HG02610 (cell line): ENCODE data around the gene MGLL.
"Not testable (repeated sequence)": the region's sequence is repeated elsewhere in the genome, so short reads cannot be mapped to it uniquely, and the experiment has no call there.

Source experiments
- ATAC-seq: cut with Tn5 transposase; IDR thresholded peaks from one replicate; pipeline ENCODE4 v1.9.1; 2021; ENCODE audit warnings: mild to moderate bottlenecking, moderate library complexity; ENCODE audit not compliant: unreplicated experiment

MGLL gene

DNA sequence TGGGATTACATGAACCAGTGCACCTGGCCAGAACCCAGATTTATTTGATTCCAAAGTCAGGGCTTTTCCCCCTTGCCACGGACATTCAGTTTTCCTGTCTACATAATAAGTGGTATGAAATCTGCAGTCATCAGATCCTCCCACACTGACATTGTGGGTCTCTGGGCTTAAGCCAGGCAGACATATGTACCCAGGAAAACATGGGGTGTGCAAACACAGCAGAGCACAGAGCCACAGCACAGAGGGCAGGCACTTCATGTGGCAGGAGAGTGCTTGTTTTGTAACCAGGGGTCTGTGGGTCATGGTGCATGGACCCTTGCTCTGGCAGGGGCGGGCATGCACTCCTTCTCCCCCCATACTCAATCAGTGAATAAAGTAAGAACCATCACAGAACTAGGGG, 155.6 kb downstream of the MGLL start:
- ATAC-seq = no peak

DNA sequence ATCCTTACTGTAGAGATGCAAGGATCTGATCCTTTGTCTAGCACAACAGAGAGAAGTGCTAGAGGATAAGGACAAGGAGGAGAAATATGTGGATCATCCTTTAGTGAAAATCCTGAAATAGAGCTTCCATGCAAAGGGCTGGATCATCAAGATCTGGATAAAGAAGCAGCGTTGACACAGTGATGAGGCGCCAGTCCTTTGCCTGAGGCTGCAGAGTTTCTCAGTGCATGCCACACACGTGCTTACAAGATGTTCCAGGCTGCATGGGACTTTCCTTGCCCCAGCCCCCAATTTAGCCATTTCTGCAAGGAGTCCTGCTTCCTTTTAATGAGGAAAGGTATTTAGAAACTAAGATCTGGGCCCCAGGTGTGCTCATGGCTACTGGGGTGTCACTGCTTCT, 156.7 kb downstream of the MGLL start:
- no peak for ATAC-seq

DNA sequence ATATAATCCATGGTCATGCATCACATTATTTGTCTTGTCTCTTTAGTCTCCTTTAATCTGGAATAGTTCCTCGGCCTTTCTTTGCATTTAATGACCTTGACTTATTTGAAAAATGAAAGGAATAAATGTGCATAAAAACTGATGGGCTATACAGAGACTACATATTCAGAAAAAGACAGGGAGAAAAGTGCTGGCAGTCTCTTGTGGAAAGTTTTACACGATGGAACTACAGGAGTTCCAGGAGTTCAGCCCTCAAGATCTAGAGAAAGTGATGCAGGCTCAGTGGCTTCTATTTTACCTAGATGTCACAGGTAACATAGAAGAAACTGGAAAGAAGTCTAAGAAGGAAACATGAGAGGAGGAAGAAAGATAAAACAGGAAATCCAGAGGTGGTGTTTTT, 157.2 kb downstream of the MGLL start:
- no peak for ATAC-seq

DNA sequence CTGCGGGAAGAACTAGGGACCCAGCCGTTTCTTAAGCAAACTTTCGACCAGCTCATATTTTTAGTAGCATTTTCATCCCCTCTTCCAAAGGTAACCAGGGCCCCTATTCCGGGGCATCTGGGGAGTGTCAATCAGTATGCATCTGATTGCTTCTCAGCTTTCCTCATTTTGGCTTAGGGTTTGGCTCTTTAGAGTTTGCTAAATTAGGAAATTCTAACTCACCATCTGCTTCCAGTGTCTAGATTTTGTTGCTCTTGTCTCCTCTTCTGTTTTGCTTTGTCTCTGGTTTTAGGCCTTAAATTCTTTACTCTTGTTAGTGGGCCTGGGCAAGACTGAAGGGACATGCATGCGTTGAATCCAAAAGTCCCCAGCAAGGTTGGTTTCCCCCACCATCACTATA, 159.2 kb downstream of the MGLL start:
- ATAC-seq = no peak

DNA sequence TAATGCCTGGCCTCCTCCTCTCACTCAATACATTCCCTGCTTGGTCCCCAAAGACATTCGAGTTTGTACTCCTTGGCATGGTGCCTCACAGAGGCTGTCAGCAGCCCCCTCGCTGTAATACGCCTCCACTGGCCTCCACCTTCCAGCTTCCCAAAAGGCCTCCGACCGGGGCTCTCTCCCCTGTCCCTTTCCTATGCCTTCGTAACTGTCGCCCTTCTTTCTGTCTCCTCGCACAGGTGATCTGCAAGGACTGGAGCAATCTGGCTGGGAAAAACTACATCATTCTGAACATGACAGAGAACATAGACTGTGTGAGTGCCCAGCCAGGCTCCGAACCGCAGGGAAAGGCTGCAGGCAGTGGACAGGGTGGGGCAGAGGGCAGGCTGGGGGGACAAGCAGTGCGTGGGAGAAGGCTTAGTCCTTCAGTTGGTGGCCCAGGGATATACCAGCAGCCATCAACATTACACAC, 160.3 kb downstream of the MGLL start:
- ATAC-seq = no peak

DNA sequence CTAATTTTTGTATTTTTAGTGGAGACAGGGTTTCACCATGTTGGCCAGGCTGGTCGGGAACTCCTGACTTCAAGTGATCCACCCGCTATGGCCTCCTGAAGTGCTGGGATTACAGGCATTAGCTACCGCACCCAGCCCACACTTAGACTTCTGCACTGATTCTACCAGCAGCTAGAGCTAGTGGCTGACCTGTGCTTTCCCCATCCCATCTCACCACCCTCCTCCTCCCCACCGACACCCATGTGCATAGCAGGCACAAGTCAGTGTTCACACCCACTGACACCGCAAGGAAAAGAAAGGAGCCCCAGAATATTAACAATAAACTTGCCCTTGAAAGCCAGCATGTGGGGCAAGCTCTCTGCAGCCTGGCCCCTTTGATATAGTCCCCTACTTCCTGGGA, 160.7 kb downstream of the MGLL start:
- ATAC-seq = no peak

DNA sequence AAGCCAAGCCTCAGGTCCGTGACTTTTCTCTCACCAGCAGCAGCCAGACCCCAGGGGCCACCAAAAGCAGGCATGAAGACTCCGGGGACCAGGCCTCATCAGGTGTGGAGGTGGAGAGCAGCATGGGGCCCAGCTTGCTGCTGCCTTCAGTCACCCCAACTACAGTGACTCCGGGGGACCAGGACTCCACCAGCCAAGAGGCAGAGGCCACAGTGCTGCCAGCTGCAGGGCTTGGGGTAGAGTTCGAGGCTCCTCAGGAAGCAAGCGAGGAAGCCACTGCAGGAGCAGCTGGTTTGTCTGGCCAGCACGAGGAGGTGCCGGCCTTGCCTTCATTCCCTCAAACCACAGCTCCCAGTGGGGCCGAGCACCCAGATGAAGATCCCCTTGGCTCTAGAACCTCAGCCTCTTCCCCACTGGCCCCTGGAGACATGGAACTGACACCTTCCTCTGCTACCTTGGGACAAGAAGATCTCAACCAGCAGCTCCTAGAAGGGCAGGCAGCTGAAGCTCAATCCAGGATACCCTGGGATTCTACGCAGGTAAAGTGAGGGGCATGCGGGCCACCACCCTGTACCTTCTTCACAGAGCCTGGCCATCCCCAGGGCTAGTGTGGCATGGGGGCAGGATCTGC, 161.6 kb downstream of the MGLL start:
- no peak for ATAC-seq

DNA sequence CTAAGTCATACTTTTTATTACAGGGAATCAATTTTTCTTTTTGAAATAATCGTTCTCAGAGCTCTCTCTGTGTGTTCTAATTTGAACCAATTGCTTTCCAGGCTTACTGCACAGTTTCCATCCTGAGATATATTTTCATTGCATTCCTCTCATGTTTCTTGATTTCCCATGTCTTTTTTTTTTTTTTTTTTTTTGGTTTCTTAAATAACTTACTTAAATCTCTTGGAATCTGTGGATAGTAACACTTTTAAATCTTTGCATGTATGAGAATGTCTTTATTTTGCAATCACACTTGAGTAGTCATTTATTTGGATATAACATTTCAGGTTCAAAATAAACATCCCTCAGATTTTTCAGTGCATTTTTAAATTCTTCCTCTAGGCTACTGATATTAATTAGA, 164.1 kb downstream of the MGLL start:
- no peak for ATAC-seq

DNA sequence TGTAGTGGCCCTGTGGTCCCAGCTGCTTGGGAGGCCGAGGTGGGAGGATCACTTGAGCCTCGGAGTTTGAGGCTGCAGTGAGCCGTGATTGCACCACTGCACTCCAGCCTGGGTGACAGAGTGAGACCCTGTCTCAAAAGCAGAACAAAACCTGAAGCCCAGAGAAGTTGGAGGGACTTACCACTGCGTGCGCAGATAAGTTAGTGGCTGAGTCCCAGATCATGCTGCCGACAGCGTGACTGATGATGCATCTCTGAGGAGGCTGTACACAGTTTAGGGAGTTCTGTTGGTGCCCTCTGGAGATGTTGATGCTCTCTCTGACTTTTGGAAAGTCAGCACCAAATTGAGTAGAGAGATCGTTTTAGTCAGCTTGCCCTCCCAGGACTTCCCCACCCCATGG, 165.4 kb downstream of the MGLL start:
- ATAC-seq = no peak

DNA sequence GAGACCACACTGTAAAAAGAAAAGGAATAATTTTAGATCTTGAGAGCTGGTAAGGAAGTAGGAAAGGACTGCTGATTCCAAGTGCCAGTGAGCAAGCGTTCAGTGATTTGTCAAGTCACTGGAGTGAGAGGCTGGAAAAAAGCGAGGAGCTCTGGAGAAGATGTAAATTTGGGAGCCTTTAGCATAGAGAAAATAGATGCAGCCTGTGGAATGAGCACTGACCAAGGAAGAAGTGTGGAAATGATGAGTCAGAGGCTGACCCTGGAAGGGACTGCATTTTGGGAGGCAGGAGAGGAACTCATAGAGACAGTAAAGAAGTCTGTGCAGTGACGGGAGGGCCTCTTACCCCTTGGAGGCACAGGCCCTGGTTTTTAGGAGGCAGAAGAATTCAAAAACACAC, 166.7 kb downstream of the MGLL start:
- no peak for ATAC-seq

DNA sequence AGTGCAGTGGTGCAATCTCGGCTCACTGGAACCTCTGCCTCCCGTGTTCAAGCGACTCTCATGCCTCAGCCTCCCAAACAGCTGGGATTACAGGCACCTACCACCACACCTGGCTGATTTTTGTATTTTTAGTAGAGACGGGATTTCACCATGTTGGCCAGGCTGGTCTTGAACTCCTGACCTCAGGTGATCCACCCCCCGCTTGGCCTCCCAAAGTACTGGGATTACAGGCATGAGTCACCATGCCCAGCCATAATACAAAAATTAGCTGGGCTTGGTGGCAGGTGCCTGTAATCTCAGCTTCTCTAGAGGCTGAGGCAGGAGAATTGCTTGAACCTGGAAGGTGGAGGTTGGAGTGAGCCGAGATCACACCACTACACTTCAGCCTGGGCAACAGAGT, 167.3 kb downstream of the MGLL start:
- ATAC-seq = not testable (repeated sequence)

DNA sequence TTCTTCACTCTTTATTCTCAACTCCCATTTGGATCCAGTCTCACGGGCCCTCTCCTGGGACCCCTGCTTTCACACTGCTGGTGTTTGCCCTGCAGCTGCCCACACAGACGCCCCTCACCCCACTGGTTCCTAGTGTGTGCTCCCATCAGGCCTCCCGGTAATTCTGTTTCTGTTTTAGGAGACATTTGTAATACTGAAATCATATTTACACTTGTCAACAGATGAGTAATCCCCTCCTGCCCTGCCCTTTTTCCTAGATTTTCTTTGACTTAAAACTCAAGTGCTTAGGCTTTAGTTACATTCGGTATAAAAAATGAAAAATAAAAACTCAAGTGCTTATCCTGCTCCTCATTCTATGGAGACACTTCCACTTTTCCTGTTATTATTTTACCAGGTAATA, 167.9 kb downstream of the MGLL start:
- ATAC-seq = no peak

DNA sequence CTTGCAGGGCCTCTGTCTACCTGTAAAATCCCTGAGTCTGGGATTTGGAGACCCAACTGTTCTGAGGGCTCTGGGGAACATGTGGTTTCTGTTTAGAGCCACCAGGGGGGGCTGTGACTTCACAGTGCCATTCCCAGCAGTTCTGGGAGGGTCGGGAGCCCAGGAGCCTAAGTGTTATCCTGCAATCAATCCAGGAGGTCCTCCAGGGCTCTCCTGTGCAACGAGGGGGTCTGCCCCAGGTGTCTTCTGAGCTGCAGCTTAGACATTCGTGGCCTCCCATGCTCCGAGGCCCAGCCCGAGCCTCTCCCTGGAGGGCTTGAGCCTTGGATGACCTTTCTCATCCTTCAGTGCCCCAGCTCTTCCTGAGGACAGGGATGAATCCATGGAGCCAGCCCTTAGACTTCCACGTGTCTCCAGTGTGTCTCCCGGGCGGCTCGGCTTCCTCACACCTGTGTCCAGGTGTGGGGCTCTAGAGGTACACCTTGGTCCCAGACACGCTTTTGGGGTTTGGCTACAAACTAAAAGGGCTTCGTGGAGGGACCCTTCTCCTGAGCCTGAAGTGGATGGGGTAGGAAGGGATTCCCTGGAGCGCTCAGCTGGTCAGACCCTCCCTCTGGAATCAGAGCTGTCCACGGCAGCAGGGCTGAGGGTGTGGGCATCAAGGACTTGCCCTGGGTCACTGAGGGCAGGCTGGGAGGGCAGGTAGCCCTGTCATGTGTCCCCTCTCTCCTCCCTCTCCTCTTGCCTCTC, 169.9 kb downstream of the MGLL start:
- no peak for ATAC-seq

DNA sequence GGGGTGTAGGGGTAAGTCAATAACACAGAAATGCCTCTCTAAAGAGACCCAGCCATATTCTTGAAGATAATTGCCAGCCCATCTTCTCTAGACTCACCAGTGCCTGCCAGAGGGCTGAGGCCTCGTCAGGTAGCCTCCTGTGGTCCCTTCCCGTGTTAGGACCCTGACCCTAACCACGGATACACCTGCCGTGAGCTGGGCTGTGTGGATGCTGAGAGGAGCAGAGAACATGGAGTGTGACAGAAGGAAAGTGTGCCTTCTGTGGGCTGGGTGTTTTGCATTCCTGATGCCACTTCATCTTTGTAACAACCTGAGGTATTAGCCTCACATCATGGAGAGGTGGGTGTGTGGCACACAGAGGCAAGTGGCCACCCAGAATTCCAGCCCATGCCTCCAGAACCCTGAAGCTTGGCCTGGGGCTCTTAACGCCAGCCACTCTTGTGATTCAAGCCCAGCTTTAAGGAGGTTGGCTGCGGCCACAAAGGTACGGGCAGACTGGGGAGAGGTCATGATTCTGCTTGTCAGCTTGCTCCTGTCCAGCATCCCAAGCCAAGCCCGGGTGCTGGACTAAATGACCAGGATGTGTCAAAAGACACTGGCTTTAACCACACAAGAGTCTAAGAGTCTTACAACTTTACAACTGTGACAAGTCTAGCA, 170.7 kb downstream of the MGLL start:
- ATAC-seq = no peak

DNA sequence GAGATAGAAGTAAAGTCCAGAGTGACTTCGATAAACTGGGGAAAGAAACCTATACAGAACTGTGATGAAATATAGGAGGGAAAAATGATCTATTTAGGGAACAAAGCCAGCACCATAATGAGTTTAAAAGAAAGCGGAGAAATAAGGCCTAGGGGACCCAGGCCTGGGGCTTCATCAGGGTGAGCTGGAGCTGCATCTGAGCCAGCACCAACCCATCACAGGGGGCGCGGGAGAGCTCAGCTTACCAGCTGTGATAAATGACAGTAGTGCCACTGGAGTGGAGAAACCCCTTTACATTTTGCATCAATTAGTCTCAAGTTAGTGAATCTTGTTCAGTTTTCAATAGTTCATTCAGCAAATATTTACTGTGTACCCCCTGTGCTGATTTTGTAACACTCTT, 172.1 kb downstream of the MGLL start:
- ATAC-seq = no peak

DNA sequence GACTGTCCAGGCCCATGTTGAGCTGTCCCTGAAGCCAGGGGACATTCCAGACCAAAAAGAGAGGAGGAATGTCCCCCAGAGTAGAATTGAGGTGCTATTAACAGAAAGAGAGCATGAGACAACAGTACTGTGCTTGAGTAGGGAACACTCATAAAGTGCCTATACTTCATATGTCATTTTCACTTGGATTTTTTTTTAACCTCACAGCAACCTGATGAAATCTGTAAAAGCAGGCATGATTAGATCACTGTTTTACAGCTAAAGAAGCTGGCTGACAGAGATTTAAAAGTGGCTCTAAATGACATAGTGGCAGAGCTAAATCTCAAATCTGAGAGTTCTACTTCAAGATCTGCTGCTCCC, 174.5 kb downstream of the MGLL start:
- ATAC-seq = no peak

DNA sequence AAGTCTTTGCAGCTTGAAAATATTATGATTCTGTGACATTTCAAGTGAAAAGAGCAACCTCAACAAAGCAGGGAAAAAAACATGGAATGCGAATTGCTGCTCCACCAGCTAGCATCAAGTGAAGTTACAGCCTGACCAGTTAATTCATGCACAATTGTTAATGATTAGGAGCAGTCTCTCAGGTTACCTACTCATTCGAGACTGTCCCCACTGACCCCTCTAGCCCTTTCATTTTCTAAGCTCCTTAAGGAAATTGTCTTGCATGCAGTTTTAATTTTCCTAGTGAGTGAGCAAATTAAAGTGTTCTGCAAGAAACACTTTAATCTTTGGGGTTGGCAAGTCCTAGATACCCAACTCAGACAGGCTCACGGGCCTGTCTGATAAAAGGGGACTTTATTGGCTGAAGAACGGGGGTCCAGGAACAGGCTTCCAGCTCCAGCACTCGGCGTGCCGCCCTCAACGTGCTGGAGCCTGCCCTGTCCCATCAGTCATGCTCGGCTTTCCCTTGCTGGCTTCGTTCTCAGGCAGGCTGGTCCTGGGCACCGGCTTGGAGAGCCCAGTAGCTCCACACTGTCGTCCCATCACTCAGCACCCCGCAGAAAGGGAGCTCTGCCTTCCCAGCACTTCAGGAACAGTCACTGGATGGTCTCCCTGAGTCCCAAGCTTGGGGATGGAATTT, 175.0 kb downstream of the MGLL start:
- ATAC-seq = no peak

DNA sequence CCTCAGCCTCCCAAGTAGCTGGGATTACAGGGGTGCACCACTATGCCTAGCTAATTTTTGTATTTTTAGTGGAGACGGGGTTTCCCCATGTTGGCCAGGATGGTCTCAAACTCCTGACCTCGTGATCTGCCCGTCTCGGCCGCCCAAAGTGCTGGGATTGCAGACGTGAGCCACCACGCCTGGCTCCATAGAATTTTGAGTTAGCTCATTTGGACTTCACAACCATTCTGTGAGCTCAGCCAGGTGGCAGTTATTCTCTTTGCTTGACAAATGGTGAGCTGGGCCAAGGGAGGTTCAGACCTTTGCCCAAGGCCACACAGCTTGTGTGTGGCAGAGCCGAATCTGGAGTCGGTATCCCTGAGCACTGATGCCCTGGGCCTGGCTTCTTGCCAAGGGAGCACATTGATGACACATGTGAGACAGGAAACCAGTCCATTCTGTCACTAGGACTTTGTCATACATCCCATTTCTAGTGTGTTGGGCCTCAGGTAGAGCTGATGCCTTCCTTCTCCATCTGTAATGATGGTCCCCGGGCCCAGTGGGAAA, 175.7 kb downstream of the MGLL start:
- no peak for ATAC-seq

DNA sequence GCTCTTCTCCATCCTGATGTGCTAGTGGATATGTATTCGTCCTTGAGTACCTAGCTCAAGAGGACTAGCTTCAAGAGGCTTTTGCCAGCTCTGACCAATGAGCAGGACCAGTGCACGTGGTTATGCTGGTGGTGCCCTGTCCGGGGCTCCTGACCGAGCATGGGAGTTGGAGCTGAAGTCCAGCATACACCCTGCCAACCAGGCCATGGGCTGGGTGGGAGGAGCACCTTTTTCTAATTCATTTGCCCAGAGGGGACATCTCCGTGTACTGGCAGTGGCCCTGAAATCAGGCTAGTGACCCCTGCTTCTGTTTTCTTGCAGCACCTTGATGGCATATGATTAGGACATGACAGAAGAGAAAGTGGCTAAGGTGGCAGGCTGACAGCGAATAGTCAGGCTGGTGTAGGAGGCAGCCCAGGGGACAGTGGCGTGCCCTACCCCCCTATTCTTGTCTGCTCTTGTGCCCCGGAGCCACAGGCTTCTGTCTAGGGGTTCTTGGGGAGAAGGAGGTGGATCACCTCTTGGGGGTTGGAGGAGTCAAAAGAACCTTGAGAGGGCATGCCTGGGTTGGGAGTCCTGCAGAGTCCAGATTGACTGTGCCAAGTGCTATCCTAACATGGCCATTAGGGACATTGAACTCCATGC, 176.8 kb downstream of the MGLL start:
- no peak for ATAC-seq

DNA sequence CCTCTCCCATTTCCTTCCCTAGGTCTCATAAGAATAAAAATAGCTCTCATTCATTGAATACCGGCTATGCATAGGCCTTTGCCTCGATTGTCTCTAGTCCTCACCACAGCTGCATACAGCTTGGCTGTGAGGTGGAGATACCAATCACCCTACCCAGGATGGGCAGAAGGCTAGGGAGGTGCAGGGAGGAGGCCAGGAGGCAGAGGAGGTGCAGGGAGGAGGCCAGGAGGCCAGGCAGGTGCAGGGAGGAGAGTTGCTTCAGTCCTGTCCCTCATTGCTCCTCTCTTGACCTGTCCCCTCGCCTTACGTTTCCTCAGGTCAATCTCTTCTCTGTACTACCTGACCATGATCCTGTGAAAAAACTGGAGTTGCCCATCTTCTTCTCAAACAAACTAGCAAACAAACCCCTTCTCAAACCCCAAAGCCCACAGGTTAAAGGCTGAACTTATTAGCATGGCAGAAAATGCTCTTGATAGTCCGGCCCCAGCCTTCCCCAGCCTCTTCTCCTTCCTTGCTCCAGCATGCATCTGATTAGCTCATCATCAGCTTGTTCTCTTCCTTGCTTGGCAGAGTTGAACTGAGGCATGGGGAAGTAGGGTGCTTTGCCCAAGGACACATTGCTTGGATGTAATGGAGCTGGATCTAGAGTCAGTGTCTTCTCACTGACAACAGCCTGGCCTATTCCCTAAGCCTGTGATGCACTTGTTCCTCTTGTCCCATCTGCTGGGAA, 177.5 kb downstream of the MGLL start:
- ATAC-seq = no peak

DNA sequence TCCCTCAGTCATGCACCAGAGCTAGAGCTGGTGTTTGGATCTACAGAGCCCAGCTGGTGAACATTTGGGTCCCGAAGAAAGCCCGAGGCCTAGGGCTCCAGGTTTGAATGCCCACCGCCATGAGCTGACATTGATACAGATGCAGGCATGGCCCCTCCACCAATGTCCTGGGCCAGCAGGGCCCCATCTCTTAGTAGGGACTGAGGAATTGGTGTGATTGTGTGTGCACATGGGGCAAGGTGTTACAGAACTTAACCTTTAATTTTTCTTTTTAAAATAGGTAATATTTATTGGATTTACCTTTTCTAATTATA, 182.3 kb downstream of the MGLL start:
- ATAC-seq = no peak
